OCI-LY1 (cell line): ENCODE measurements around the gene MED26.

Experiments used
- H2AFZ ChIP-seq: fragments of 200-600 bp; sonication (generic), shearing (Covaris generic); 2 replicates; pipeline ENCODE4 v1.6.0; 2014; ENCODE audit warnings: antibody characterized with exemption, mild to moderate bottlenecking, low read length
- H3F3A ChIP-seq: fragments of 200-600 bp; sonication (generic), shearing (Covaris generic); 2 replicates; pipeline ENCODE4 v1.6.0; 2014; ENCODE audit warnings: mild to moderate bottlenecking, antibody characterized with exemption, low read length, moderate library complexity; ENCODE audit not compliant: insufficient read depth
- H3K27ac ChIP-seq: fragments of 200-600 bp; sonication (generic); 2 replicates; pipeline ENCODE4 v1.5.1; 2014; ENCODE audit warnings: low read length, mixed run types, mild to moderate bottlenecking, low read depth; ENCODE audit not compliant: poor library complexity, severe bottlenecking
- H3K27me3 ChIP-seq: fragments of 200-600 bp; sonication (generic); 2 replicates; pipeline ENCODE4 v1.6.0; 2014; ENCODE audit warnings: antibody characterized with exemption, mild to moderate bottlenecking, low read length, moderate library complexity; ENCODE audit not compliant: insufficient read depth
- H3K36me3 ChIP-seq: fragments of 200-600 bp; sonication (generic); 2 replicates; pipeline ENCODE4 v1.6.1; 2014; ENCODE audit warnings: mild to moderate bottlenecking, antibody characterized with exemption, low read length, moderate library complexity, mixed read lengths; ENCODE audit not compliant: insufficient read depth
- H3K4me1 ChIP-seq: fragments of 200-600 bp; sonication (generic); 2 replicates; pipeline ENCODE4 v1.5.1; 2014; ENCODE audit warnings: mild to moderate bottlenecking, low read length, moderate library complexity; ENCODE audit not compliant: insufficient read depth, severe bottlenecking
- H3K4me2 ChIP-seq: fragments of 200-600 bp; sonication (generic), shearing (Covaris generic); 2 replicates; pipeline ENCODE4 v1.6.1; 2014; ENCODE audit warnings: low read length
- H3K4me3 ChIP-seq: fragments of 200-600 bp; sonication (generic); 2 replicates; pipeline ENCODE4 v1.5.1; 2014; ENCODE audit warnings: low read length, low read depth, mild to moderate bottlenecking, mixed read lengths; ENCODE audit not compliant: poor library complexity, severe bottlenecking
- H3K79me2 ChIP-seq: fragments of 200-600 bp; shearing (Covaris generic); 2 replicates; pipeline ENCODE4 v1.6.1; 2016; ENCODE audit warnings: mixed run types, low read length, mixed read lengths; ENCODE audit not compliant: insufficient read depth
- H3K9ac ChIP-seq: fragments of 200-600 bp; sonication (generic), shearing (Covaris generic); 2 replicates; pipeline ENCODE4 v1.6.1; 2014; ENCODE audit warnings: mild to moderate bottlenecking, low read length, mixed read lengths
- H3K9me2 ChIP-seq: fragments of 200-600 bp; sonication (generic), shearing (Covaris generic); 2 replicates; pipeline ENCODE4 v1.6.1; 2014; ENCODE audit warnings: low read depth, mild to moderate bottlenecking, low read length, mixed read lengths
- H3K9me3 ChIP-seq: fragments of 200-600 bp; shearing (Covaris generic); 2 replicates; pipeline ENCODE4 v1.6.1; 2014; ENCODE audit warnings: low read length, mixed read lengths
- H4K20me1 ChIP-seq: fragments of 200-600 bp; sonication (generic), shearing (Covaris generic); 2 replicates; pipeline ENCODE4 v1.6.0; 2016; ENCODE audit warnings: mild to moderate bottlenecking, low read length; ENCODE audit not compliant: insufficient read depth
- EZH2 ChIP-seq: fragments of 200-600 bp; sonication (generic), shearing (Covaris generic); IDR thresholded peaks from 2 replicates; pipeline ENCODE4 v1.8.0; 2017; ENCODE audit warnings: borderline replicate concordance, mixed run types, mild to moderate bottlenecking, antibody characterized with exemption, low read length, moderate library complexity, mixed read lengths
- TF ChIP-seq, protein P1 (sequence below): fragments of 200-600 bp; sonication (generic), shearing (Covaris generic); IDR thresholded peaks from 2 replicates; pipeline ENCODE4 v1.5.1; 2017; ENCODE audit warnings: mild to moderate bottlenecking, antibody characterized with exemption, low read length, moderate library complexity, mixed read lengths

MED26 gene

DNA sequence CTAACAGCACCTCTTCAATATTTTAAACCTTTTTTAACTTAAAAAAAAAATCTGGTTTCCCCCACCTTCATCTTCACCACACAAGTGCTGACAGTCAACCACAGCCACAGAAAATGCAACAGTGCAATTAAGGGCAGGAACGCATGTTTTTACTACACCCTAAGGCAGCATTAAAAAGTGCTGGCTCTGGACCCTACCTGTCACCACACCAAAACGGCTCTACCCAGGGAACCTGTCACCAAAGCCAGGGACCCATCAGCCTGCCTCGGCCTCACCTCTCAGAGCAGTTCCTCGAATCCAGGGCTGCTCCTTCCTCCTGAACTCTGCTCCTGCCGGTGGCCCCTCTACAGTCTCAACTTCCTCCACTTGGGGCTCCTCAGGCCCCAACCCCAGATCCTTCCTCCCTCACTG is 33.3 kb downstream of the MED26 start:
- Histone ChIP-seq H3K4me2 (peak overlapping the region; percentile 49), H4K20me1 (no peaks in the 10 kb centered on the region)

DNA sequence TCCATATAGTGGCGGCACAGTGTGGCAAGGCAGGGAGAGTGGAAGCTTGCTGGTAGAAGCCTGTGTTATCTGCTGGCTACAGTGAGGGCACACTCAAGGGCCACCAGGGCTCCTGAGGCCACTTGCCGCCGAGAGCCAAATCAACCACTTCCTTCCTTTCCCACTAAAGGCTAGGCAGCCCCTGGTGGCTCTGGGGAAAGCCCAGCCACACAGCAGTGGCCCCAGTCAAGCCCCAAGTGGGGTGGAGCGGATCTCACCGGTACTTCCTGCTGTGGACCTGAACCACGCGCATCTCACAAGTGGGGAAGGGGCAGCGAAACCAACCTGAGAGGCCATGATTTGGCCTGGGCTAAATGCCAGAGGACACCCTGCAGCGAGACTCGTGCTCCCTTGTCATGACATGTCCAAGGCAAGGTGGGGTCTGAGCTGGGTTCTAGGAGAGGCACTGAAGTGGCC is 33.8 kb downstream of the MED26 start:
- Histone ChIP-seq H3K9me3 (no peaks in the 10 kb centered on the region), H3K79me2 (peaks cover 57% of the 10 kb centered on the region), H3K4me1 (peaks cover 98% of the 10 kb centered on the region), H2AFZ (no peak overlapping the region), H3K27me3 (no peaks in the 10 kb centered on the region), H3F3A (no peaks in the 10 kb centered on the region), H3K4me2 (peak overlapping the region; percentile 49), H3K36me3 (no peaks in the 10 kb centered on the region), H3K4me3 (no peak overlapping the region), H4K20me1 (no peaks in the 10 kb centered on the region), H3K27ac (peak overlapping the region; percentile 76), H3K9me2 (no peaks in the 10 kb centered on the region), H3K9ac (no peak overlapping the region; the same call in 1 of the 2 replicates)
- TF ChIP-seq, protein P1, sequence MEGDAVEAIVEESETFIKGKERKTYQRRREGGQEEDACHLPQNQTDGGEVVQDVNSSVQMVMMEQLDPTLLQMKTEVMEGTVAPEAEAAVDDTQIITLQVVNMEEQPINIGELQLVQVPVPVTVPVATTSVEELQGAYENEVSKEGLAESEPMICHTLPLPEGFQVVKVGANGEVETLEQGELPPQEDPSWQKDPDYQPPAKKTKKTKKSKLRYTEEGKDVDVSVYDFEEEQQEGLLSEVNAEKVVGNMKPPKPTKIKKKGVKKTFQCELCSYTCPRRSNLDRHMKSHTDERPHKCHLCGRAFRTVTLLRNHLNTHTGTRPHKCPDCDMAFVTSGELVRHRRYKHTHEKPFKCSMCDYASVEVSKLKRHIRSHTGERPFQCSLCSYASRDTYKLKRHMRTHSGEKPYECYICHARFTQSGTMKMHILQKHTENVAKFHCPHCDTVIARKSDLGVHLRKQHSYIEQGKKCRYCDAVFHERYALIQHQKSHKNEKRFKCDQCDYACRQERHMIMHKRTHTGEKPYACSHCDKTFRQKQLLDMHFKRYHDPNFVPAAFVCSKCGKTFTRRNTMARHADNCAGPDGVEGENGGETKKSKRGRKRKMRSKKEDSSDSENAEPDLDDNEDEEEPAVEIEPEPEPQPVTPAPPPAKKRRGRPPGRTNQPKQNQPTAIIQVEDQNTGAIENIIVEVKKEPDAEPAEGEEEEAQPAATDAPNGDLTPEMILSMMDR = no peak
- TF ChIP-seq EZH2 = no peak

More for the DNA sequence above, 33.3 kb downstream of the MED26 start:
- H3K9me3 ChIP-seq = no peaks in the 10 kb centered on the region
- H3F3A ChIP-seq = no peaks in the 10 kb centered on the region
- no peaks in the 10 kb centered on the region for H3K9me2 ChIP-seq
- TF ChIP-seq, protein P1 = no peak
- no peak for TF ChIP-seq EZH2
- H3K79me2 ChIP-seq = peaks cover 62% of the 10 kb centered on the region
- H2AFZ ChIP-seq = no peak overlapping the region
- no peaks in the 10 kb centered on the region for H3K36me3 ChIP-seq
- no peak overlapping the region for H3K4me3 ChIP-seq
- H3K4me1 ChIP-seq = peaks cover 98% of the 10 kb centered on the region
- no peak overlapping the region; the same call in 1 of the 2 replicates for H3K9ac ChIP-seq
- no peaks in the 10 kb centered on the region for H3K27me3 ChIP-seq
- peak overlapping the region; percentile 76 for H3K27ac ChIP-seq

DNA sequence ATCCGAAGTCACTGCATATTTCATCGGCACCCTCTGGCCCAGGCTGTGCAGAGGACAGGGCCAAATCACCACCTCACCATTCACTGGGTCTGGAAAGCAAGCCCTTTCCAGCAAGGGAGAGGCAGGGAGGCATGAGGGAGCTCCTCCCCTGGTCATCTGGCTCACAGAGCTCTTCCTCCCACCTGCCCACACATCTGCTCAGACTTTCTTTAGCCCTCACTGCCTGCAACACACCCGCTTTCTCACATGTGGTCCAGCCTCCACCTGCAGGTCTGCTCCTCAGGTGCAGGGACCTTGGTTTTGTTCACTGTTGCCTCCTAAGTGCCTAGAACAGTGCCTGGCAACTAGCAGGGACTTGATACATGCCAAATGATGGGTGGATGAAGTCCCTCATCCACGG is 34.8 kb downstream of the MED26 start:
- Histone ChIP-seq H3K9me2 (no peaks in the 10 kb centered on the region), H3K4me2 (peak overlapping the region; percentile 49; the same call in 1 of the 2 replicates), H3K9me3 (no peaks in the 10 kb centered on the region), H3F3A (no peaks in the 10 kb centered on the region), H3K27ac (peak overlapping the region; percentile 76), H4K20me1 (no peaks in the 10 kb centered on the region), H3K27me3 (no peaks in the 10 kb centered on the region), H2AFZ (no peak overlapping the region), H3K79me2 (peaks cover 49% of the 10 kb centered on the region), H3K9ac (no peak overlapping the region; the same call in 1 of the 2 replicates), H3K4me1 (peaks cover 98% of the 10 kb centered on the region), H3K36me3 (no peaks in the 10 kb centered on the region), H3K4me3 (peak overlapping the region; percentile 1)
- TF ChIP-seq, protein P1 = no peak
- TF ChIP-seq EZH2 = no peak
